ENCODE data around the gene HBG2.
"Not testable (repeated sequence)": the region's sequence is repeated elsewhere in the genome, so short reads cannot be mapped to it uniquely, and the experiment has no call there.

The HBG2 gene

DNA sequence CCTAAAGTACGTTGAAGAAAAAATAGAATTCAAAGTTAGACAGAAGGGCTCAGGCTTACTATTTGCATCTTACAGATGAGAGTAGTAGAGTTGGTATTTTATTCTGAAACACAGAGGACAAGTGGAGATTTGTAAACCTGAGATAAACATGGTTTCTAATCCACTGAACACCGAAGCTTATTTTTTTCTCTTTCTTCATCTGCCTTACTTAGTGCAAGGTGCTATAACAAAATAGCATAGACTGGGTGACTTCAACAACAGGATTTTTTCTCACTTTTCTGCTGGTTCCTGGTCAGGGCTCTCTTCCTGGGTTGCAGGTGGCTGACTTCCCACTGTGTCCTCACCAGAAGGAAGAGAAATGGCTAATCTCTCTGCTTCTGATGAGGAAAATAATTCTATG lies 2.8 kb downstream of the HBG2 start:
- Histone ChIP-seq H3K4me1 (ENCODE audit: insufficient read depth, low read length) (no peaks in the 10 kb centered on the region), H3K9me3 (ENCODE audit: low read length) (no peaks in the 10 kb centered on the region), H3K4me3 (ENCODE audit: low read length) (no peak overlapping the region), H2AFZ (ENCODE audit: low read depth, low read length) (no peak overlapping the region), H3K36me3 (ENCODE audit: insufficient read depth, low read length) (no peaks in the 10 kb centered on the region), H3K27me3 (ENCODE audit: insufficient read depth, low read length) (no peaks in the 10 kb centered on the region)

DNA sequence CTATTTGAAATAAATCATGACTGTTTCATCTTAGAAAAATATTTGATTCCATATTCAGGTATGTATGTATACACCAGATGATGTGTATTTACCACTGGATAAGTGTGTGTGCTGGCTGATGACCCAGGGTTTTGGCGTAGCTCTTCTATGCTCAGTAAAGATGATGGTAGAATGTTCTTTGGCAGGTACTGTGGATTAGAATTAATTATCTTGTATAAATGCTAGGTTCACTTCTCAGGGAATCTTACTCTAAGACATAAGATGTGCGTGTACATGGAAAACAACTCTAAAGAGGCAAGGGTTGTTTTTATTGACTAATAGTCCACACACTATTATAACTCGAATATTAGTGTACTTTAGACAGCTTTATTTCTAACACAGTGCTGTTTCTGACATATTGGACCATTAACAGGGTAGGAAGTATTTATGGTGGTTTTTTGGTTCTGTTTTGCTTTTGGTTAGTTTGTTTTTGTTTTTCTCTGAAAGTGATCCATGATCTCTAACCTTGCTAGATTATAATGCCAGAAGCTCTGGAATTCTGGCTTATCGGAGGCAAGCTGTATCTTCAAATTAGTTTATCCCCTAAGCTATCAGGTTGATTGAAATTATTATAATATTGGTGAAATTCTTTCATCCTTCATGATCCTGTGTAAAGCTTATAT lies 3.9 kb downstream of the HBG2 start:
- Histone ChIP-seq H3K9me3 (ENCODE audit: low read length) (no peaks in the 10 kb centered on the region), H3K36me3 (ENCODE audit: insufficient read depth, low read length) (no peaks in the 10 kb centered on the region), H3K27me3 (ENCODE audit: insufficient read depth, low read length) (no peaks in the 10 kb centered on the region), H3K4me1 (ENCODE audit: insufficient read depth, low read length) (no peaks in the 10 kb centered on the region), H3K4me3 (ENCODE audit: low read length) (no peak overlapping the region), H2AFZ (ENCODE audit: low read depth, low read length) (no peak overlapping the region)

DNA sequence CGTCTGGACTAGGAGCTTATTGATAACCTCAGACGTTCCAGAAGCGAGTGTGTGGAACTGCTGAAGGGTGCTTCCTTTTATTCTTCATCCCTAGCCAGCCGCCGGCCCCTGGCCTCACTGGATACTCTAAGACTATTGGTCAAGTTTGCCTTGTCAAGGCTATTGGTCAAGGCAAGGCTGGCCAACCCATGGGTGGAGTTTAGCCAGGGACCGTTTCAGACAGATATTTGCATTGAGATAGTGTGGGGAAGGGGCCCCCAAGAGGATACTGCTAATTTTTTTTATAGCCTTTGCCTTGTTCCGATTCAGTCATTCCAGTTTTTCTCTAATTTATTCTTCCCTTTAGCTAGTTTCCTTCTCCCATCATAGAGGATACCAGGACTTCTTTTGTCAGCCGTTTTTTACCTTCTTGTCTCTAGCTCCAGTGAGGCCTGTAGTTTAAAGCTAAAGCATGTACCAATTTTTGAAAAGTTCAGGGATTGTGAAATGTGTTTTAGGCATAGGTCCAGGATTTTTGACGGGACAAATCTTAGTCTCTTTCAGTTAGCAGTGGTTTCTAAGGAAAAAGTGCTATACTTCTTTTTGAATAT lies 4.7 kb downstream of the HBG2 start, which contains the start of gene HBG1:
TSS of gene HBG1 (minus strand) at position 51 of the 590 bp plus-strand sequence. CDS start 53 bp downstream, outside the sequence.
- H2AFZ ChIP-seq (ENCODE audit: low read depth, low read length); H3K27me3 ChIP-seq (ENCODE audit: insufficient read depth, low read length); H3K4me3 ChIP-seq (ENCODE audit: low read length); H3K36me3 ChIP-seq (ENCODE audit: insufficient read depth, low read length); H3K9me3 ChIP-seq (ENCODE audit: low read length); H3K4me1 ChIP-seq (ENCODE audit: insufficient read depth, low read length): not testable (repeated sequence)

DNA sequence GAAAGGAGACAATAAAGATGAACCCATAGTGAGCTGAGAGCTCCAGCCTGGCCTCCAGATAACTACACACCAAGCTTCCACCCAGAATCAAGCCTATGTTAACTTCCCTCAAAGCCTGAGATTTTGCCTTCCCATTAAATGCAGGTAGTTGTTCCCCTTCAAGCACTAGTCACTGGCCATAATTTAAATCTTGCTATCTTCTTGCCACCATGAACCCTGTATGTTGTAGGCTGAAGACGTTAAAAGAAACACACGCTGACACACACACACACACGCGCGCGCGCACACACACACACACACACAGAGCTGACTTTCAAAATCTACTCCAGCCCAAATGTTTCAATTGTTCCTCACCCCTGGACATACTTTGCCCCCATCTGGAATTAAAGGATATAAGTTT lies 6.1 kb downstream of the HBG2 start:
- not testable (repeated sequence) for H3K9me3 ChIP-seq (ENCODE audit: low read length); H3K4me3 ChIP-seq (ENCODE audit: low read length); H3K4me1 ChIP-seq (ENCODE audit: insufficient read depth, low read length); H2AFZ ChIP-seq (ENCODE audit: low read depth, low read length); H3K36me3 ChIP-seq (ENCODE audit: insufficient read depth, low read length); H3K27me3 ChIP-seq (ENCODE audit: insufficient read depth, low read length)

DNA sequence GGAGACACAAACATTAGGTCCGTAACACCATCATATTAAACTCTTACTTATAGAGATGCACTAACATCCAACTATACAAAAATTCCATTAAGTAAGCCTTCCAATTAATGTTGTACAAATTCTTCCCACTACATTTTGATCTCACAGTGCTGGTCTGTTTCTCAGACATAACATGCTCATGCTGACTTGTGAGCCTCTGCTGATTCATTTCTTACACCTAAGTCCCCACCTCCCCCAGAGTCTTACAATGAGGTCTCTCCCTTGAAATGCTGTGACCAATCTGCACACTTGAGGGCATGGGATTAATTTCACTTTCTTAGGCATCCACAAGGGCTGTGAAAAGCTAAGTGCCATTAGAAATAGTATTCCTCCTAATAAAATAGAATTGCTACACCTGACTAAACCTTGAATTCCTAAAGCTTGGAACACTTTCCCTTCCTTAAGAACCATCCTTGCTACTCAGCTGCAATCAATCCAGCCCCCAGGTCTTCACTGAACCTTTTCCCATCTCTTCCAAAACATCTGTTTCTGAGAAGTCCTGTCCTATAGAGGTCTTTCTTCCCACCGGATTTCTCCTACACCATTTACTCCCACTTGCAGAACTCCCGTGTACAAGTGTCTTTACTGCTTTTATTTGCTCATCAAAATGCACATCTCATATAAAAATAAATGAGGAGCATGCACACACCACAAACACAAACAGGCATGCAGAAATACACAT lies 6.9 kb downstream of the HBG2 start:
- no peak overlapping the region for H3K4me3 ChIP-seq (ENCODE audit: low read length)
- no peaks in the 10 kb centered on the region for H3K27me3 ChIP-seq (ENCODE audit: insufficient read depth, low read length)
- no peaks in the 10 kb centered on the region for H3K4me1 ChIP-seq (ENCODE audit: insufficient read depth, low read length)
- H3K9me3 ChIP-seq (ENCODE audit: low read length) = no peaks in the 10 kb centered on the region
- no peaks in the 10 kb centered on the region for H3K36me3 ChIP-seq (ENCODE audit: insufficient read depth, low read length)
- no peak overlapping the region for H2AFZ ChIP-seq (ENCODE audit: low read depth, low read length)

DNA sequence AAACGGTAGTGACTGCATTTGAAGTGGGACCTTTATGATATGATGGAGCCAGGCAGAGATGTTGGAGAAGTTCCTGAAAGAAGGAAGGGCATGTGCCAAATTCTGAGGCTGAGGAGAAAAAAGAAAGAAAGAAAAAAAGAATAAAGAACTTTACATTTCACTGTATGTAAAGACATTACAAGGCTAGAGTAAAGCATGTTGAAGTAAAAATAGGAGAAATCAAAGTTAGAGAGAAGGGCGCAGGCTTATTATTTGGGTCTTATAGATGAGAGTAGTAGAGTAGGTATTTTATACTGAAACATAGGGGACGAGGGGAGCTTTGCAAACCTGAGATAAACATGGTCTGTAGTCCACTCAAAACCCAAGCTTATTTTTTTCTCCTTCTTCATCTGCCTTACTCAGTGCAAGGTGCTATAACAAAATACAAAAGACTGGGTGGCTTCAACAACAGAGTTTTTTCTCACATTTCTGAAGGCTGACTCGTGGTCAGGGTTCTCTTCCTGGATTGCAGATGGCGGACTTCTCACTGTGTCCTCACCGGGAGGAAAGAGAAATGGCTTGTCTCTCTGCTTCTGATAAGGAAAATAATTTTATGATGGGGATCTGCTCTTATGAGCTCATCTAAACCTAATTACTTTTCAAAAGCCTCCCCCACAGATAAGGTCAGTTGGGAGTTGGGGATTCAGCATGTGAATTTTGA lies 7.7 kb downstream of the HBG2 start:
- no peak overlapping the region for H3K4me3 ChIP-seq (ENCODE audit: low read length)
- no peak overlapping the region for H2AFZ ChIP-seq (ENCODE audit: low read depth, low read length)
- no peaks in the 10 kb centered on the region for H3K4me1 ChIP-seq (ENCODE audit: insufficient read depth, low read length)
- H3K9me3 ChIP-seq (ENCODE audit: low read length) = no peaks in the 10 kb centered on the region
- no peaks in the 10 kb centered on the region for H3K36me3 ChIP-seq (ENCODE audit: insufficient read depth, low read length)
- H3K27me3 ChIP-seq (ENCODE audit: insufficient read depth, low read length) = no peaks in the 10 kb centered on the region

DNA sequence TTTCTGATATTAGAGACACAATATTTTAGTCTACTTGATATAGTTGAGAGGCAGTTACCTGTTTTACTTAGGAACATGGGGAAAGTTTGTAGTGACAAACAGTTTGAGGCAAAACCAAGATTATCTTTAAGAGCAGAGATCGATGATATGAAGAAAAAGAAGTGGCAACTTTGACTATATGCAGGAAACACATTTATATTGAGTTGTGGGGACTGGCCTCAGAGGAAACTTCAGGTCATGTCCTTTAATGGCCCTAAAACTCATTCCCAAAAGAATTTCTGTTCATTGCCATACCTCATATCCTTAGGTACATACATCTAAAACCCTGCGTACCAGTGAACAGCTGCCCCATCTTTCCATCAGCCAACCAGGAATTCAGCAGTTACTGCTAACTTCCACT lies 9.4 kb downstream of the HBG2 start:
- Histone ChIP-seq H3K36me3 (ENCODE audit: insufficient read depth, low read length) (no peaks in the 10 kb centered on the region), H3K4me1 (ENCODE audit: insufficient read depth, low read length) (no peaks in the 10 kb centered on the region), H3K9me3 (ENCODE audit: low read length) (no peaks in the 10 kb centered on the region)

DNA sequence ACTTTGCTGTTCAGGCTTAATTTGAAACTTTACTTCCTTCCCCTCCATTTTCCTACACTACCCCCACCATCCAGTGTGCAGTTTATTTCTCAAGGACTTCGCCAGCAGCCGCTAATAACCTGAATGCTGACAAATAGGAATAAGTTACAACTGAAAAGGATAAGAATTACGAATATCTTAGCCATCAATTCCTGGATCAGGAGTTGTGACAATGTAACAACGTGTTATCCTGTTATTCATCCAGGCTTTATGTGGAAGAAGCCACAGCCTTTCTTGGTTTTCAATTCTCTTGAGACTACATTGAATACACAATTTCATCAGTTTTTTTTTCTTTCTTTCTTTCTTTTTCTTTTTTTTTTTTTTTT lies 10.8 kb downstream of the HBG2 start:
- Histone ChIP-seq H3K4me1 (ENCODE audit: insufficient read depth, low read length) (no peaks in the 10 kb centered on the region), H2AFZ (ENCODE audit: low read depth, low read length) (no peak overlapping the region), H3K9me3 (ENCODE audit: low read length) (no peaks in the 10 kb centered on the region)

More for the DNA sequence above, 9.4 kb downstream of the HBG2 start:
- Histone ChIP-seq H3K27me3 (ENCODE audit: insufficient read depth, low read length) (no peaks in the 10 kb centered on the region), H2AFZ (ENCODE audit: low read depth, low read length) (no peak overlapping the region), H3K4me3 (ENCODE audit: low read length) (no peak overlapping the region)

DNA sequence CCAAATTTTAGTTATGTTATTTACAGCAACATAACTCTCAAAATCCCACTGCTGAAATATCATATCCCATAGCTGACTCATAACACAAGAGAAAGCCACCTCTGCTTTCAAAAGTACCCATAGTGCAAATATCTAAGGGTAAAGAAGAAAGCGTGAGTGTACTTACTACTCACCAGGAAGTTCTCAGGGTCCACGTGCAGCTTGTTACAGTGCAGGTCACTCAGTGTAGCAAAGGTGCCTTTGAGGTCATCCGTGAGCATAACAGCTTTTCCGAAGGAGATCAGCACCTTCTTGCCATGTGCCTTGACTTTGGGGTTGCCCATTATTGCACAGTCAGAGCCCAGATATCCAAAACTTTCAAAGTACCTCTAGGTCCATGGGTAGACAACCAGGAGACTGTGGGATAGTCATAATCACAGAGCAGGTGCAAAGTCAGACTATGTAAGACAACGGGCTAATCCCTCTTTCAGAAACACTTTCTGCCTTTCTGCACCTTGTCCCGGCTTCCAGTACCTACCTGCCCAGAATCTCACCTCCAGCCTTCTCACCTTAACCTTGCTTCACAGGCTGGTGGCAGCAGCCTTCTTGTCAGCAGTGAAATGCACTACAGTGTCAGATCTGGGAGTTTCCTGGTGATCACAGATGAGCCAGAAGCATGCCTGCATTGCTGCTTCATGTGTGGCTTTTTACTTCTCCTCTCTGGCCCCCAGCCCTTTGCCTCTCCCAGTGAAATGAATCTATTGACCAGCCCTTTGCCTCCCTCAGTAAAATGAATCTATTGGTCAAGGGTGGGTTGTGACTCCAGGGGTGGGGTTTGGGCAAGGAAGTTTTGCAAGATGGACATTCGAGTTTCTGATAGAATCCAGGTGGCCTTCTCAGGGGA lies 11.4 kb downstream of the HBG2 start:
- Histone ChIP-seq H3K4me3 (ENCODE audit: low read length) (no peak overlapping the region), H3K36me3 (ENCODE audit: insufficient read depth, low read length) (no peaks in the 10 kb centered on the region), H3K27me3 (ENCODE audit: insufficient read depth, low read length) (no peaks in the 10 kb centered on the region), H2AFZ (ENCODE audit: low read depth, low read length) (no peak overlapping the region), H3K9me3 (ENCODE audit: low read length) (no peaks in the 10 kb centered on the region), H3K4me1 (ENCODE audit: insufficient read depth, low read length) (no peaks in the 10 kb centered on the region)

More for the DNA sequence above, 10.8 kb downstream of the HBG2 start:
- H3K4me3 ChIP-seq (ENCODE audit: low read length) = no peak overlapping the region
- H3K36me3 ChIP-seq (ENCODE audit: insufficient read depth, low read length) = no peaks in the 10 kb centered on the region
- H3K27me3 ChIP-seq (ENCODE audit: insufficient read depth, low read length) = no peaks in the 10 kb centered on the region

DNA sequence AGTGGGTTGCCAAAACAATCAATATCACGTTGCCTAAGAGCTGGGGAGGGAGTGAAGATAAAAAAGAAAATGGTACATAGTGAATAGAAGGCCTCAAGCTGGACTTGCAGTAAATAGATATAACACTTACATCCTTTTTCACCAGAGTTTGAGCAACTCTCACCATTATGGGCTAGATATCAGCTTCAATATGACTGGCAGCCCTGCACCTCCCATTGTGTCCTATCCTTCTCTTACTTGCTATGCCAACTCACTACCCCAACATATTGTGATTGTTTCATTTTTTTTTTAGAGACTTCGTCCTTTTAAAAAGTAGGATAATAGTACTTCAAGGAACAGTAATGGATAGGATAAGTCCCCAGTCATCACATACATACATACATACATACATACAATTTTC lies 12.4 kb downstream of the HBG2 start:
- H3K4me3 ChIP-seq (ENCODE audit: low read length) = no peak overlapping the region
- no peaks in the 10 kb centered on the region for H3K9me3 ChIP-seq (ENCODE audit: low read length)
- no peaks in the 10 kb centered on the region for H3K36me3 ChIP-seq (ENCODE audit: insufficient read depth, low read length)
- no peaks in the 10 kb centered on the region for H3K27me3 ChIP-seq (ENCODE audit: insufficient read depth, low read length)
- no peaks in the 10 kb centered on the region for H3K4me1 ChIP-seq (ENCODE audit: insufficient read depth, low read length)
- no peak overlapping the region for H2AFZ ChIP-seq (ENCODE audit: low read depth, low read length)

DNA sequence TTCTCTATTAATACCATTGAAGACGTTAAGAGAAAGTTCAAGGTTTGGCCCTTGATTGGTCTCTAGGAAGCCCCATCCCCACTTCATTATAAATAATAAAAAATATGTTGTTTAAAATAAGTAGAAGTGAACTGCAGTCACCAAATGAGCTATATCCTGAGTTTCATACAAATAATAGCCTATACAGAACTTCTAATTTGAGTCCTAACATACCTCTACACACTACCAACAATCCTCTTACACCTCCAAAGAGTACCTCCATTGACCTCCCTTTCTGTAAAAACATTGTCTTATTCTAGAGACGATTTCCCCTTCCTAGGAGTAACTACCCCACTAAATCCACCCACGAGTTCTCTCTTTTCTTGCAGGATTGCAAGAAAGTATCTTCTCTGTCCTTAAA lies 13.1 kb downstream of the HBG2 start:
- Histone ChIP-seq H3K4me1 (ENCODE audit: insufficient read depth, low read length) (no peaks in the 10 kb centered on the region), H3K36me3 (ENCODE audit: insufficient read depth, low read length) (no peaks in the 10 kb centered on the region), H3K4me3 (ENCODE audit: low read length) (no peak overlapping the region), H2AFZ (ENCODE audit: low read depth, low read length) (no peak overlapping the region), H3K27me3 (ENCODE audit: insufficient read depth, low read length) (no peaks in the 10 kb centered on the region), H3K9me3 (ENCODE audit: low read length) (no peaks in the 10 kb centered on the region)

DNA sequence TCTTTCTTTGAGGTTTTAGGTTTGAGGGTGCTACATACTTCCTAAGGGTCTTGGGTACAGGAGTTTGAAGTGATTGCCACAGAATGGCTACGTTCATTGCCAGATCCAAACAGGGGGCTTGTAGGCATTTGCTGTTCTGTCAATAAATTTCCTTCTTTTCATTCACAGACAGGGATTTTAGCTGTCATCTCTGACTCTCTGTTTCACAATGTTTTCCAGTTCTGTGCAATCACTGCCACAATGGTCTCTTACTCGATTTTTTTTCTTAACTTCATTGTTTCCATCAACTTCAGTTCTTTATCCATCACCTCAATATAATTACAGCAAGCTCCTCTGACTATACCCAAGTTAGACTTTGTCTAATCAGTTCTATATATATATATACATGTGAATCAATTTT lies 14.1 kb downstream of the HBG2 start:
- no peaks in the 10 kb centered on the region for H3K36me3 ChIP-seq (ENCODE audit: insufficient read depth, low read length)
- no peak overlapping the region for H3K4me3 ChIP-seq (ENCODE audit: low read length)
- no peaks in the 10 kb centered on the region for H3K9me3 ChIP-seq (ENCODE audit: low read length)
- no peaks in the 10 kb centered on the region for H3K4me1 ChIP-seq (ENCODE audit: insufficient read depth, low read length)
- H2AFZ ChIP-seq (ENCODE audit: low read depth, low read length) = no peak overlapping the region
- H3K27me3 ChIP-seq (ENCODE audit: insufficient read depth, low read length) = no peaks in the 10 kb centered on the region
